ENCODE data around the gene DHX16. TPM values are rescaled to one million over a fixed set of nuclear protein-coding genes. Genes with fewer than 3 reads are reported as not detected.

DHX16 gene
- total RNA-seq, 5 donors from 2014 or later (not counting 1 experiment from before 2014, with no cell fraction given): 29.0 to 51.9 (median 46.2) TPM

GRCh38 chr6:30685157-30686008 lies 12.6 kb upstream of the DHX16 start:
- Mint-ChIP-seq H3K27ac (peak overlapping the region; percentile 94 to 98), H3K9me3 (no peaks in the 10 kb centered on the region), H3K36me3 (peaks cover 18% of the 10 kb centered on the region), H3K4me1 (peaks cover 45 to 73% (median 47%) of the 10 kb centered on the region in 3 donors), H3K27me3 (no peaks in the 10 kb centered on the region), H3K4me3 (peak overlapping the region; percentile 92 to 97 (median 96))
- no peaks in the 10 kb centered on the region for H3K9me3 ChIP-seq
- POLR2A ChIA-PET: interaction anchor here in 1 of 2 donors (0.6 kb wide), 1 partner anchor 17 kb away, joined by 7 read pairs; no protein-coding TSS in a partner anchor
- H3K4me1 ChIP-seq (ENCODE audit: control insufficient read depth in 1 of 2, extremely low read depth in 1 of 2, insufficient read depth in 2 of 2, low read length in 2 of 2): peaks cover 22 to 50% of the 10 kb centered on the region in 2 experiments
- H3K27me3 ChIP-seq (replicated peaks in 1 of 2; ENCODE audit: control insufficient read depth in 2 of 2, extremely low read depth in 1 of 2, insufficient read depth in 2 of 2, low read length in 1 of 2): no peaks in the 10 kb centered on the region
- peak in 3 of 35 experiments; percentile 21 to 46 (median 26) for DNase-seq
- no peak for ATAC-seq (replicated peaks in 1 of 4)
- H3K4me3 ChIP-seq (ENCODE audit: control insufficient read depth in 1 of 2, extremely low read depth in 1 of 2, low read length in 1 of 2): peak overlapping the region; percentile 92 to 97
- peaks cover 0 to 10% of the 10 kb centered on the region in 2 donors for H3K36me3 ChIP-seq (ENCODE audit: control insufficient read depth in 2 of 2, extremely low read depth in 1 of 2, insufficient read depth in 1 of 2, low read length in 1 of 2)
- H3K27ac ChIP-seq (ENCODE audit: low read length): peak overlapping the region; percentile 30
- 2% methylated on average over 29 of the region's 29 CpGs for WGBS (ENCODE audit: insufficient coverage)
- CTCF ChIA-PET: interaction anchor here (0.8 to 12.3 kb wide), 2 partner anchors 33 to 36 kb away, joined by 4 to 254 read pairs; partner anchors contain the start of genes MDC1 (in 1 of the 2) and TUBB (in 1 of the 2)

- Histone ChIP-seq H3K4me3 (ENCODE audit: control insufficient read depth in 1 of 2, extremely low read depth in 1 of 2, low read length in 1 of 2) (peak overlapping the region; percentile 92 to 100), H3K36me3 (ENCODE audit: control insufficient read depth in 2 of 2, extremely low read depth in 1 of 2, insufficient read depth in 1 of 2, low read length in 1 of 2) (peaks cover 0 to 18% of the 10 kb centered on the region in 2 donors), H3K9me3 (no peaks in the 10 kb centered on the region), H3K27ac (ENCODE audit: low read length) (peak overlapping the region; percentile 81), H3K4me1 (ENCODE audit: control insufficient read depth in 1 of 2, extremely low read depth in 1 of 2, insufficient read depth in 2 of 2, low read length in 2 of 2) (peaks cover 21 to 50% of the 10 kb centered on the region in 2 experiments), H3K27me3 (replicated peaks in 1 of 2; ENCODE audit: control insufficient read depth in 2 of 2, extremely low read depth in 1 of 2, insufficient read depth in 2 of 2, low read length in 1 of 2) (no peaks in the 10 kb centered on the region)
- Mint-ChIP-seq H3K27me3 (no peaks in the 10 kb centered on the region), H3K4me1 (peaks cover 45 to 73% (median 47%) of the 10 kb centered on the region in 3 donors), H3K27ac (peak overlapping the region; percentile 94 to 98), H3K4me3 (peak overlapping the region; percentile 92 to 97 (median 96)), H3K36me3 (peaks cover 26% of the 10 kb centered on the region), H3K9me3 (no peaks in the 10 kb centered on the region)
- 0% methylated on average over 10 of the region's 21 CpGs for WGBS (ENCODE audit: insufficient coverage)
- POLR2A ChIA-PET: no interaction called here
- DNase-seq (peak in 22 of 35 experiments; percentile 21 to 67 (median 36)), ATAC-seq (replicated peaks in 1 of 4) (no peak)
- CTCF ChIA-PET: interaction anchor here in 1 of 2 donors (12.3 kb wide), 1 partner anchor 37 kb away, joined by 254 read pairs; the partner anchor contains the start of genes MDC1 and TUBB
Measured at GRCh38 chr6:30684386-30685156, 11.8 kb upstream of the DHX16 start.

GRCh38 chr6:30683980-30684338 lies 11.2 kb upstream of the DHX16 start:
- Histone ChIP-seq H3K36me3 (ENCODE audit: control insufficient read depth in 2 of 2, extremely low read depth in 1 of 2, insufficient read depth in 1 of 2, low read length in 1 of 2) (peaks cover 0 to 22% of the 10 kb centered on the region in 2 donors), H3K27ac (ENCODE audit: low read length) (peak overlapping the region; percentile 81), H3K4me3 (ENCODE audit: control insufficient read depth in 1 of 2, extremely low read depth in 1 of 2, low read length in 1 of 2) (peak overlapping the region; percentile 92 to 100), H3K9me3 (no peaks in the 10 kb centered on the region), H3K4me1 (ENCODE audit: control insufficient read depth in 1 of 2, extremely low read depth in 1 of 2, insufficient read depth in 2 of 2, low read length in 2 of 2) (peaks cover 20 to 50% of the 10 kb centered on the region in 2 experiments), H3K27me3 (replicated peaks in 1 of 2; ENCODE audit: control insufficient read depth in 2 of 2, extremely low read depth in 1 of 2, insufficient read depth in 2 of 2, low read length in 1 of 2) (no peaks in the 10 kb centered on the region)
- Mint-ChIP-seq H3K27me3 (no peaks in the 10 kb centered on the region), H3K4me3 (peak overlapping the region; percentile 92 to 97 (median 96)), H3K9me3 (no peaks in the 10 kb centered on the region), H3K4me1 (peaks cover 44 to 73% (median 47%) of the 10 kb centered on the region in 3 donors), H3K27ac (peak overlapping the region; percentile 94 to 96), H3K36me3 (peaks cover 31% of the 10 kb centered on the region)
- CTCF ChIA-PET: interaction anchor here in 1 of 2 donors (12.3 kb wide), 1 partner anchor 37 kb away, joined by 254 read pairs; the partner anchor contains the start of genes MDC1 and TUBB
- POLR2A ChIA-PET: no interaction called here
- ATAC-seq (replicated peaks in 1 of 4) (no peak), DNase-seq (peak in 1 of 35 experiments; percentile 13)
- WGBS (ENCODE audit: insufficient coverage): 0% methylated on average over 1 of the region's 2 CpGs

- Histone ChIP-seq H3K4me1 (ENCODE audit: control insufficient read depth in 1 of 2, extremely low read depth in 1 of 2, insufficient read depth in 2 of 2, low read length in 2 of 2) (peaks cover 20 to 50% of the 10 kb centered on the region in 2 experiments), H3K27ac (ENCODE audit: low read length) (peak overlapping the region; percentile 81), H3K27me3 (replicated peaks in 1 of 2; ENCODE audit: control insufficient read depth in 2 of 2, extremely low read depth in 1 of 2, insufficient read depth in 2 of 2, low read length in 1 of 2) (no peaks in the 10 kb centered on the region), H3K36me3 (ENCODE audit: control insufficient read depth in 2 of 2, extremely low read depth in 1 of 2, insufficient read depth in 1 of 2, low read length in 1 of 2) (peaks cover 0 to 28% of the 10 kb centered on the region in 2 donors), H3K4me3 (ENCODE audit: control insufficient read depth in 1 of 2, extremely low read depth in 1 of 2, low read length in 1 of 2) (peak overlapping the region; percentile 92 to 100), H3K9me3 (no peaks in the 10 kb centered on the region)
- 0% methylated on average over 5 of the region's 7 CpGs for WGBS (ENCODE audit: insufficient coverage)
- peaks cover 44 to 72% (median 46%) of the 10 kb centered on the region in 3 donors for H3K4me1 Mint-ChIP-seq
- POLR2A ChIA-PET: interaction anchor here in 1 of 2 donors (1.9 kb wide), 1 partner anchor 39 kb away, joined by 9 read pairs; no protein-coding TSS in a partner anchor
- DNase-seq (peak in 2 of 35 experiments; percentile 15 to 23), ATAC-seq (replicated peaks in 1 of 4) (no peak)
- H3K9me3 Mint-ChIP-seq: no peaks in the 10 kb centered on the region
- peak overlapping the region; percentile 92 to 97 (median 96) for H3K4me3 Mint-ChIP-seq
- no peaks in the 10 kb centered on the region for H3K27me3 Mint-ChIP-seq
- H3K27ac Mint-ChIP-seq: peak overlapping the region; percentile 94 to 96
- H3K36me3 Mint-ChIP-seq: peaks cover 34% of the 10 kb centered on the region
- CTCF ChIA-PET: interaction anchor here in 1 of 2 donors (12.3 kb wide), 1 partner anchor 38 kb away, joined by 254 read pairs; the partner anchor contains the start of genes MDC1 and TUBB
Measured at GRCh38 chr6:30683183-30683979, 10.6 kb upstream of the DHX16 start.

GRCh38 chr6:30682143-30683117 lies 9.6 kb upstream of the DHX16 start:
- no peaks in the 10 kb centered on the region for H3K27me3 Mint-ChIP-seq
- ATAC-seq (replicated peaks in 1 of 4): peak; percentile 70 to 75 (median 70)
- H3K4me1 ChIP-seq (ENCODE audit: control insufficient read depth in 1 of 2, extremely low read depth in 1 of 2, insufficient read depth in 2 of 2, low read length in 2 of 2): peaks cover 15 to 48% of the 10 kb centered on the region in 2 experiments
- peak; percentile 77 to 93 (median 88) for DNase-seq
- H3K9me3 Mint-ChIP-seq: no peaks in the 10 kb centered on the region
- H3K4me3 Mint-ChIP-seq: peak overlapping the region; percentile 92 to 97 (median 96)
- no peaks in the 10 kb centered on the region for H3K27me3 ChIP-seq (replicated peaks in 1 of 2; ENCODE audit: control insufficient read depth in 2 of 2, extremely low read depth in 1 of 2, insufficient read depth in 2 of 2, low read length in 1 of 2)
- H3K36me3 Mint-ChIP-seq: peaks cover 34% of the 10 kb centered on the region
- H3K27ac Mint-ChIP-seq: peak overlapping the region; percentile 94 to 96
- H3K4me1 Mint-ChIP-seq: peaks cover 35 to 62% (median 37%) of the 10 kb centered on the region in 3 donors
- 0% methylated on average over 6 of the region's 11 CpGs for WGBS (ENCODE audit: insufficient coverage)
- H3K36me3 ChIP-seq (ENCODE audit: control insufficient read depth in 2 of 2, extremely low read depth in 1 of 2, insufficient read depth in 1 of 2, low read length in 1 of 2): peaks cover 2 to 38% of the 10 kb centered on the region in 2 donors
- H3K9me3 ChIP-seq: no peaks in the 10 kb centered on the region
- POLR2A ChIA-PET: interaction anchor here (0.6 to 1.9 kb wide), 7 partner anchors 35 to 1062 kb away, joined by 3 to 9 read pairs (median 4); partner anchors contain the start of gene MDC1 (in 1 of the 2)
- H3K4me3 ChIP-seq (ENCODE audit: control insufficient read depth in 1 of 2, extremely low read depth in 1 of 2, low read length in 1 of 2): peak overlapping the region; percentile 92 to 100
- H3K27ac ChIP-seq (ENCODE audit: low read length): peak overlapping the region; percentile 81
- CTCF ChIA-PET: interaction anchor here (0.6 to 12.3 kb wide), 6 partner anchors 10 to 199 kb away, joined by 4 to 254 read pairs (median 4); partner anchors contain the start of genes DHX16 (in 1 of the 2), MDC1 (in 1 of the 2) and TUBB (in 1 of the 2)

All from T-cell (primary cell).